Fibroblast of pulmonary artery (primary cell): ENCODE measurements around the gene TMEM132A.

Experiments used
- DNase-seq: peaks from one replicate; pipeline ENCODE4 v3.0.0-alpha.2; 2010; ENCODE audit warnings: low read depth
- H3K4me3 ChIP-seq: replicated peaks from 2 replicates; pipeline ENCODE4 v1.5.1; 2011; ENCODE audit warnings: low read depth, mild to moderate bottlenecking, control low read depth, low read length, moderate library complexity
- CTCF ChIP-seq: IDR thresholded peaks from 2 replicates; pipeline ENCODE4 v1.5.1; 2011; ENCODE audit warnings: mild to moderate bottlenecking, control low read depth, low read length, inconsistent platforms; ENCODE audit errors: missing control alignments

The TMEM132A gene

GRCh38 chr11:60912223-60912850 lies 11.9 kb upstream of the TMEM132A start:
- TF ChIP-seq CTCF, result no peak
- H3K4me3 ChIP-seq, result no peak overlapping the region
- DNase-seq, result no peak

GRCh38 chr11:60912851-60913528 lies 11.3 kb upstream of the TMEM132A start:
- DNase-seq, result no peak
- peak overlapping the region; percentile 84 for H3K4me3 ChIP-seq
- no peak for TF ChIP-seq CTCF

- DNase-seq, result peak; percentile 92
- H3K4me3 ChIP-seq, result peak within 1 kb of the TSS; percentile 84
- TF ChIP-seq CTCF, result no peak
Observed at GRCh38 chr11:60913793-60914632, 10.2 kb upstream of the TMEM132A start, which contains the start of gene TMEM109. Gene TMEM109, plus strand, starts transcription at chr11:60914158. Its CDS starts 5,536 bp downstream, at chr11:60919694.

GRCh38 chr11:60914633-60915247 lies 9.5 kb upstream of the TMEM132A start:
- peak; percentile 26 for DNase-seq
- H3K4me3 ChIP-seq, result peak overlapping the region; percentile 84
- no peak for TF ChIP-seq CTCF

GRCh38 chr11:60915248-60915914 lies 8.9 kb upstream of the TMEM132A start:
- TF ChIP-seq CTCF, result peak; percentile 32
- DNase-seq, result peak; percentile 56
- H3K4me3 ChIP-seq, result peak overlapping the region; percentile 84

- H3K4me3 ChIP-seq, result no peak overlapping the region
- DNase-seq, result no peak
- TF ChIP-seq CTCF, result no peak
Observed at GRCh38 chr11:60916669-60917206, 7.5 kb upstream of the TMEM132A start.
